Activated CD8-positive, alpha-beta memory T cell treated with anti-CD3 and anti-CD28 coated beads, Interleukin-2, amount 50 U/mL, for 1 hour (primary cell): ENCODE data around the gene TDG.

Source experiments
- DNase-seq: peaks from one replicate; pipeline ENCODE4 v3.0.0-alpha.2; 2020; ENCODE audit errors: extremely low read depth

Gene TDG

DNA sequence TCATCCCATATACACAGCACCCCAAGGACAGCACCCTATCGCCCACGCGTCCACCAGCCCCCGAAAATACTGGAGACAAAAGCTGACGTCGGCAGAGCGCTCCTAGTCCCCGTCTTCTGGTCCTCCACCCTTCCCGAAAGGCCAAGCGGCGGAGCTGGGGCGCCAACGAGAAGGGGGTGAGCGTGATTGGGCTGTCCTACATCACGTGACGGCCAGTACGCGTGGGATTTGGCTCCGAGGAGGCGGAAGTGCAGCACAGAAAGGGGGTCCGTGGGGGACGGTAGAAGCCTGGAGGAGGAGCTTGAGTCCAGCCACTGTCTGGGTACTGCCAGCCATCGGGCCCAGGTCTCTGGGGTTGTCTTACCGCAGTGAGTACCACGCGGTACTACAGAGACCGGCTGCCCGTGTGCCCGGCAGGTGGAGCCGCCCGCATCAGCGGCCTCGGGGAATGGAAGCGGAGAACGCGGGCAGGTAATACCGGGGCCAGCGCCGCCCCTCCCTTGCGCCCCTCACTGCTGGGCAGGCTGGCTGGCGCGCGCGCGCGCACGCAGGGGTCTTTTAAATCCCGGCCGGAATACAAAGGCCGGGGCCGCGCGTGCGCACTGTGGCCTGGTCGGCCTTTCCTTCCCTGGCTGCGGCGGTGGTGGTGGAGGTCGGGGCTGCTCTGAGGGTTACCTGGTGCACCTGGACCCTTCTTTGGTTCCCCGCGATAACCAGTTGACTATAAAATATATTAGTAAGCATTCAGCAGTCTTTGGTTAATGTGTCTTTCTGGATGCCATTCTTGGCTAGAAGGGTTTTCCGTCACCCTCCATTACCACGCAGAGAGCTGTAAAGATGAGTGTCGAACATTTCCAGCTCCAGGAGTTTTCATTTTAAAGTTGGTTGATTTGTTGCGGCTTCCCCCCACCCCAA, at the start of gene TDG:
Gene TDG, plus strand, starts transcription at position 283 of the 915 bp plus-strand sequence. Its CDS starts 166 bp downstream, at position 449.
- DNase-seq, result peak; percentile 95

DNA sequence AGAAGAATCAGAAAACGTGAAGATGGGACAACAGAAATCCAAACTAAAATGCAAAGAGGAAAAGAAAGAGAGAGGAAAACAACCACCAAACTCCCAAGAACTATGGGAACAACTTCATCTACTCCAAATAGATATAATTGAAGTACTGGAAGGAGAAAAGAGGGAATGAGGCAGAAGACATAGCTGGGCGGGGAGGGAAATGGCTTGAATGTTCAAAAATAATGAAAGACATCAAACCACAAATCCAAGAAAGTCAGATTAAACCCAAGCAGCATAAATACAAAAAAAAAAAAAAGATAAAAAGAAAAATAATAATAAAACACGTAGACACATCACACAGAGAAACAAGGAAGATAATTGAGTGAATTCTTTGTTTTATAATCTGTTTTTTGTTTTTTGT, 47.8 kb upstream of the TDG start:
- no peak for DNase-seq

DNA sequence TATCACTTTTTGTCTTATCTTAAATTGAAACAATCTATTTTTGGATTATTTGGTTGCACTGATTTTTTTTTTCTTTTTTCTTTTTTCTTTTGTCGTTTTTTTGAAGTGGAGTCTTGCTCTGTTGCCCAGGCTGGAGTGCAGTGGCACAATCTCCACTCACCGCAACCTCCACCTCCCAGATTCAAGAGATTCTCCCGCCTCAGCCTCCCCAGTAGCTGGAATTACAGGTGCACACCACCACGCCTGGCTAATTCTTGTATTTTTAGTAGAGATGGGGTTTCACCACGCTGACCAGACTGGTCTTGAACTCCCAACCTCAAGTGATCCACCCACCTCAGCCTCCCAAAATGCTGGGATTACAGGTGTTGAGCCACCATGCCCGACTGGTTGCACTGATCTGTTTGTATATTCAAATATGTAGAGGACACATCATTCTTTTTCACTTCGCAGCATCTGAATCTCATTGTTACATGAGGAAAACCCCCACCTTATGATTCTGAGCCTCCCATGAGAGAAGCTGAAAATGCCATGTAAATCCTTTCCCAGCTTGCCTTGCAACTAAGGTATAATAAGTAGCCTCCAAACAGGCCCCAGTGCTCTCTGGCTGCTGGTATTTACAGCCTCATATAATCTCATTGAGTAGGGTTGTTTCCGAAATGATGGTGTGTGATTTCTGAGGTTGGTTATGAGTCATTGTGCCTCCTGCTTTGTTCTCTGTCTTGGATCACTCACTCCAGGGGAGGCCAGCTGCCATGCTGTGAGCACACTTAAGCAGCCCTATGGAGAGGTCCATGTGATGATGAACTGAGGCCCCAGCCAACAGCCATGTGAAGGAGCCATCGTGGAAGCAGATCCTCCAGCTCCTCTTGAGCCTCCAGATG, 40.7 kb upstream of the TDG start:
- DNase-seq, result no peak

DNA sequence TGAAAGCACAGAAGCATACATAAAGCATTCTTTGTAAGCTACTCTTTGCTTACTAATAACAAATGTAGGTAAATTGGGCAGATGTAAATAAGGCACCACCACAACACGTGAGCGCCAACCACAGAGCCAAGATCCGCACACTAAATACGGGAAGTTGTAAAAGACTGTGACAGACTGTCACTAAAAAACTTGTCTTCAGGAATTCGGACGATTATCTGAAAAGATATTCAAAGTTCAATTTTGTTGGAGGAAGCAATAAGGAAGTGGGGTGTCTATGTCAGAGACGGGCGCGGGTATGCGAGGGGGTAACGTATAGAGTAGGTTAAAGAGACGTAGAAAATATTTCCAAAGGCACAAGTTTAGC, 37.0 kb upstream of the TDG start:
- no peak for DNase-seq

DNA sequence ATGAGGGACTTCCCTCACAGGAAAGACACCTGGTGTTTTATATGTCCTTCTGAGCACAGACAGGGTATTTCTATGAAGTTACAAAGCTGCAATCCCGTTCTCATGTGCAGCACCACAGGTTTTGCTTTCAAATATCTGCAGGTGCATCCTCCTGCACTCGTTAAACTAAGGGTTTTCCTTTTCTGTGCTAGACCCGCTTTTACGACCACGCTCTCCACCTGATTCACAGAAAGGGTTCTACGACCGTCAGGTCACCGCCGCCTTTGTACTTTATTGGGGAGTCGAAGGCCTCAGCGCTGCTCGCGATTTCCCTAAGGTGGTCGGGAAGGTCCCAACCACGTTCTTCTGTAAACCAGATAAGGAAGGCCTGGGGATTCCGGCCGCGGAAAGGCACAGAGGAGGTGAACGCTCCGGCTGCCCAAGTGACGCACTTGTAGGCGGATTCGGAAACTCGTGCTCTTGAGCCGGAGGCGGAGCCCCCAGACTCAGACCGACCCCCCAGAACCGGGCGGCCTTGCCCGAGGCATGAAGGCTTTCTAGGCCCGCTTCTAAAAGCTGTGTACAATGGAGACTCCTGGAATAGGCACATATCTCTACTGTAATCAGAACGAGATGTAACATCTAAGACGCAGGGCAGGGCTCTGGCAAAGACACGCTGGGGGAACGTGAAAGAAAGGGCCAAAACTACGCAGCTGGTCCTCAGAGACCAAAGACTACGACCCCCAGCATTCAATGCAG, 36.5 kb upstream of the TDG start:
- peak; percentile 80 for DNase-seq

DNA sequence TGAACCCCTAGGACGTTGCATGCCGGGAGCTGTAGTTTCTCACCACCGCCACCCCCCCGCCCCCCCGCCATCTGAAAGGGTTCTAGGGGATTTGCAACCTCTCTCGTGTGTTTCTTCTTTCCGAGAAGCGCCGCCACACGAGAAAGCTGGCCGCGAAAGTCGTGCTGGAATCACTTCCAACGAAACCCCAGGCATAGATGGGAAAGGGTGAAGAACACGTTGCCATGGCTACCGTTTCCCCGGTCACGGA, 36.0 kb upstream of the TDG start:
- DNase-seq, result no peak

DNA sequence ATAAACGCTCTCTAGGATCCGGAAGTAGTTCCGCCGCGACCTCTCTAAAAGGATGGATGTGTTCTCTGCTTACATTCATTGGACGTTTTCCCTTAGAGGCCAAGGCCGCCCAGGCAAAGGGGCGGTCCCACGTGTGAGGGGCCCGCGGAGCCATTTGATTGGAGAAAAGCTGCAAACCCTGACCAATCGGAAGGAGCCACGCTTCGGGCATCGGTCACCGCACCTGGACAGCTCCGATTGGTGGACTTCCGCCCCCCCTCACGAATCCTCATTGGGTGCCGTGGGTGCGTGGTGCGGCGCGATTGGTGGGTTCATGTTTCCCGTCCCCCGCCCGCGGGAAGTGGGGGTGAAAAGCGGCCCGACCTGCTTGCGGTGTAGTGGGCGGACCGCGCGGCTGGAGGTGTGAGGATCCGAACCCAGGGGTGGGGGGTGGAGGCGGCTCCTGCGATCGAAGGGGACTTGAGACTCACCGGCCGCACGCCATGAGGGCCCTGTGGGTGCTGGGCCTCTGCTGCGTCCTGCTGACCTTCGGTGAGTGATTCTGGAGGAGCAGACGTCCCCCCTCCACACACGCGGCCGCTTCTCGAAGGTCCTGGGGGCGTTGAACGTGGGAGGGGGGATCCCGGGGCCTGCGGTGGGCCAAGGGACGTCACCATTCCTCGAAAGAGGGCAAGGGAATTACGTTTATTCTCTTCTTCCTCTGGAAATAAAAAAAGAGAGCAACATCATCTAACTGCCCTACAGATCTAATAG, 35.5 kb upstream of the TDG start, which contains the start of gene HSP90B1:
Gene HSP90B1, plus strand, starts transcription at position 377 of the 753 bp plus-strand sequence. Its CDS starts 106 bp downstream, at position 483.
- peak; percentile 100 for DNase-seq

DNA sequence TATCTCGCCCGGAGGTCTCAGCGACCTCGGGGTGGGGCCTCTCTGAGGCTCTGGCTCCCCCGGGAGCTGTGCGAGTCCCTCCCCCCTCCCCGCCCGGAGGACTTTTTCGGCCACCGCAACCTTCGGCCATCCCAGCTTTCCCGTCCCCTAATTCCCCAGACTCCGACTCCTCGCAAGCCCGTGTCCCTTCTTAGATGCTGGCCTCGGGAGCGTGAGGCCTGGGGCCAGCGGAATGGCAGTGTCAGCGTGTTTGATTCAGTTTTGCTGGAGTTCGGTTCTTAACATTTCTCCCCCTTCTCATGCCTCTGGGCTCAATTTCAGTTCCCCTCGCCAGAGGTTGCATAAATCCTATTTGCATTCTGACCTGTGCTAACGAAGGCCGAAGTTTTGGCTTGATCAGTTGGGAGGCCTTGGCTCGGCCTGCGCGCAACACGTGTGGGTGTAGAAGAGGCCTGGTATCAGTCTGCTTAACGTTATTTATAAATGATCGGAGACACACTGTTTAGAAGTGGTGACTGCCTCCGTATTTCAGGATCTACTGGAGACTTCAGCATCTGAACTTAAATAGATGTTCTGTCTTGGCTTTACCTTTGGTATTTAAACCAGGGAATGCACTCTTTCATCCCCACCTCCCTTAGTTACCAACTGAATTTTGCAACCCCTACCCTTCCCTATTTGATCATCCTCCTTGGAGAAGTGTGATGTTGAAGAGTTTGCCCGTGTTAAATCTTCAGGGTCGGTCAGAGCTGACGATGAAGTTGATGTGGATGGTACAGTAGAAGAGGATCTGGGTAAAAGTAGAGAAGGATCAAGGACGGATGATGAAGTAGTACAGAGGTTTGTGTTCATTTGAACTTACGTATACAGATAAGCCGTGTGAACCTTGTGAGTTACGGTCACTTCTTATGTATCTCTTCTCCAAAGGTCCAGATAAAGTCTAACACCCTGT, 34.6 kb upstream of the TDG start:
- DNase-seq, result no peak

DNA sequence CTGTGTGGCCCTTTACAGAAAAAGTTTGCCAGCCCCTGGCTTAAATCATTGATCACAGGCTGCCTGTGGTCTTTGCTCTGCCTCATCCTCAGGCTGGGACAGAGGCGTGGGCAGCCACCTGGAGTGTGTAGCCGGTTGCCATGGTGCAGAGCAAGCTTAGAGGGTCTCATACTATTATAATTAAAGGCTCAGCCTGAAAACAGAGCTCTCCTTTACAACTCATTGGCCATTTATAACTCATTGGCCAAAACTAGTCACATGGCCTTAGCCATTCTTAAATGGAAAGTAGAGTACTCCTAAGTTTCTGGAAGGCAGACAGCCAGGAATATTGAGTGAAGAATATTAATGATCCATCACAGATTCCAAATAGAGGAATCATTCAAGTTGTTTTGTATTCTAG, 32.4 kb upstream of the TDG start:
- no peak for DNase-seq

DNA sequence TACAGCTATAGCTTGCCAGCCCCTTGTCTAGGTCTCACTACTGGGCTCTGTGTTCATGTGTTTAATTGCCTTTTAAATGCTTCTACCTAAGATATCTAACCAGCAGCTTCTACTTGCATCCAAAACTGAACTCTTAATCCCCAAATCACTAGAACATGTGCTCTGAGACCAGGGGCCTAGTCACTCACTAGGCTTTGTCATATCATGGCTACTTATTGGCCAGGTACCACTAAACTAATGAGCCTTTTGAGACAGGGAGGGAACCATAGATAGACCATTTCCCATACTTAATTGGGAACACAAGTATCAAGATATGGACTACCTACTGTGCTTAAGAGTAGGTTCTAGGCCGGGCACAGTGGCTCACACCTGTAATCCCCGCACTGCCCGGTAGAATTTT, 29.0 kb upstream of the TDG start:
- no peak for DNase-seq

DNA sequence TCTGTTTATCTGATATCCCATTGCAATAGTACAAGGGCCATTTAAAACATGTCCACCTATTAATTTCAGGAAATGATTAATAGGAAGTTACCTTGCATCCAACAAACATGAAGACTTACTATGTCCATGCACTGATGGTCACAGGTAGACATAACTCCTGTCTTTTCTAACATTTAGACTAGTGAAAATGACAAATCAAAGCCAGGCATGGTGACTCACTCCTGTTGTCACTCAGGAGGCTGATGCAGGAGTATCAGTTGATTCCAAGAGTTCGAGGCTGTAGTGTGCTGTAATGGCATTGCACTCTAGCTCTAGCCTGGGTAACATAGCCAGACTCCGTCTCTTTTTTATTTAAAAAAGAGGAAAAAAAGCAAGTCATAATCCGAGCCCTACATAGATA, 20.7 kb upstream of the TDG start:
- DNase-seq, result no peak

DNA sequence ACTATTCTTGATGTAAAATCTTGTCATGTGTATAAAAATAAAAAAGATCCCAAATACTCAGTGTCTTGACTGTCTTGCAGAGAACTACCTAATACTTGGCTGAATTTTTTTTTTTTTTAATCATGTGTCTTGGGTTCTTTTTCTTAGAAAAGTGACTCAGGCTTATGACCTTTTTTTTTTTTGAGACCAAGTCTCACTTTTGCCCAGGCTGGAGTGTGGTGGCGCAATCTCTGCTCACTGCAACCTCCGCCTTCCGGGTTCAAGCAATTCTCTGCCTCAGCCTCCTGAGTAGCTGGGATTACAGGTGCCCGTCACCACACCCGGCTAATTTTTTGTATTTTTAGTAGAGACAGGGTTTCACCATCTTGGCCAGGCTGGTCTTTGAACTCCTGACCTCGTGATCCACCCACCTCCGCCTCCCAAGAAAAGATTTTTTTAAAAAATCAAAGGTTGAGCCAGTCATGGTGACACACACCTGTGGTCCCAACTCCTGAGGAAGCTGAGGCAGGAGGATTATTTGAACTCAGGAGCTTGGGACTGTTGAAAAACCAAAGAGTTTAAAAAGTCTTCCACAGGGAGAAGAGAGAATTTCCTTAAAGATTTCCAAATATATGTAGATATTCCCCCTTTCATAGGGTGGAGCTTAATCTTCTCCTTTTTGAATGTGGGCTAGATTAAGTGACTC, 17.7 kb upstream of the TDG start:
- DNase-seq, result no peak

DNA sequence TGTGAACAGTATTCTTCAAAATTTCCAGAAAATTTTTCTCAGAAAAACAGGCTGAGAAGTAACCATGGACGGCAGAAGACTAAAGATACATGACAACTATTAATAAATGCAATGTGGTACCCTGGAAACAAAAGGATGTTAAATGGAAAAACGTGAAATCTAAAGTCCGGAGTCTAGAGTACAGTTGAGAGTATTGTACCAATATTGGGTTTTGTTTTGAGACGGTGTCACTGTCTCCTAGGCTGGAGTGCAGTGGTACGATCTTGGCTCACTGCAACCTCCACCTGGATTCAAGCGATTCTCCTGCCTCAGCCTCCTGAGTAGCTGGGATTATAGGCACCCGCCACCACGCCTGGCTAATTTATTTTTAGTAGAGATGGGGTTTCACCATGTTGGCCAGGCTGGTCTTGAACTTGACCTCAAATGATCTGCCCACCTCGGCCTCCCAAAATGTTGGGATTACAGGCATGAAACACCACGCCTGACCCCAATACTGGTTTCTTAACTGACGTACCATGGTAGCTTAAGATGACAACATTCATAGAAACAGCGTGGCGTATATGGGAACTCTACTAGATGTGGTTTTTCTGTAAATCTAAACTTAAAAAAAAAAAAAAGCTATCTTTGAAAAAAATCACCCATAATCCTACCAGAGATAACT, 16.8 kb upstream of the TDG start:
- no peak for DNase-seq

DNA sequence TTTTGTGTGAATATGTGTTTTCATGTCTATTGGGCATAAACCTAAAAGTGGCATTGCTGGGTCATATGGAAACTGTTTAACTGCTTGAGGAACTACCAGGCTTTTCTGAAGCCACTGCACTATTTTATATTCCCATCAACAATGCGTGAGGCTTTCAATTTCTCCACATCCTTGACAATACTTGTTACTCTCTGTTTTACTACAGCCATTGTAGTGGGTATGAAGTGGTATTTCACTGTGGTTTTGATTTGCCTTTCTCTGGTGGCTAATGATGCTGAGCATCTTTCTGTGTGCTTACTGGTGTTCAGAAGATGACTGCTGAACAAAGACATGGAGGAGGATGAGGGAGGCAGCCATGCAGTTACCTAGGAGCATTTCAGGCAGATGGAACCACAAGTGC, 13.2 kb upstream of the TDG start:
- DNase-seq, result no peak

DNA sequence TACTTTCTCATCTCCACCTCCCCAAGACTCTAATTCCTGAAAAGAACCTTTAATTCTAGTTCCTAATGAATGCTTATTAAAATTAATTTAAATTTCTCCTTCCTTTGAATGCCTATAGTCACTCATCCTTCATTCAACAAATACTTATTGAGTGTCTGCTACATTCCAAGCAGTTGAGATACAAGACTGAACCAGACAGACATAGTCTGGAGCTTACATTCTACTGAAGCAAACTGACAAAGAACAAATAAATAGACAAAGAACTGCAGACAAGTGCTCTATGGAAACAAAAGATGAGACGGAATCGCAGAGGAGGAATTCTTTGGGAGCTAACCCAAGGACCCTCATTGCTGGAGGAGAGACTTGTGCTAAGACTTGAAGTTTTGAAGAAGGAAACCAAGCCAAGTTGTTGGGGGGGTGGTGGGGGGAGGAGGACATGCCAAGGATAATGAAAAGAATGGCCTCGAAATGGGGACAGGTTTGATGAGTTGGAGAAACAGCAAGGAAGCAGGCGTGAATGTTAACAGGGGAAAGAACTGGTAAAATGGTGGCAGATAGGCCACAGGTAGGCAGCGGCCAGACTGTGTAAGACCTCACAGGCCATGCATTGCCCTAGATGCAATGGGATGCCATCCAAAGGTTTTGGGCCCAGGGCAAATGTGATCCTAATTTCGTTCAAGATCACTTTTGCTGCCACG, 9.7 kb upstream of the TDG start:
- DNase-seq, result no peak

DNA sequence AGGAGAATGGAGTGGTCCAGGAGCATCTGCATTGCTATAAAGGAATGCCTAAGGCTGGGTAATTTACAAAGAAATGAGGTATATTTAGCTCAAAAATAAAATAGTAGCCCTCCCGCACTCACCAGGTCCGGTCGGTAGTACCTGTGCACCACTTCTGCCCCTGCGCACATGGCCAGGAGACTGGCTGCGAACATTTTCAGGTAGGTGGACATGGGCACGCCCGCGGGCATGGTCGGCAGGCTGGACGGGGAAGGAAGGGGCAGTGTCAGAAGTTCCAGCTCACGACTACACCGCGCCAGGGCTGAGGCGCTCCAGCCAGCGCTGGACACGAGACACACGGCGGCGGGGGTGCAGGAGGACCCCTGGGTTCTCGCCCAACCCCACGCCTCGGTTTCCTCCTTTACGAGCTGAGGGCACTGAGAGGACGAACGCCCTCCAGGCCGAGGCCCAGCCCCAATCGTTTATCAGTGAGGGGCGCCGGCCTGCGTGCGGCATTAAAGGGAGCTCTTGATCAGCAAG, 9.1 kb upstream of the TDG start:
- no peak for DNase-seq

DNA sequence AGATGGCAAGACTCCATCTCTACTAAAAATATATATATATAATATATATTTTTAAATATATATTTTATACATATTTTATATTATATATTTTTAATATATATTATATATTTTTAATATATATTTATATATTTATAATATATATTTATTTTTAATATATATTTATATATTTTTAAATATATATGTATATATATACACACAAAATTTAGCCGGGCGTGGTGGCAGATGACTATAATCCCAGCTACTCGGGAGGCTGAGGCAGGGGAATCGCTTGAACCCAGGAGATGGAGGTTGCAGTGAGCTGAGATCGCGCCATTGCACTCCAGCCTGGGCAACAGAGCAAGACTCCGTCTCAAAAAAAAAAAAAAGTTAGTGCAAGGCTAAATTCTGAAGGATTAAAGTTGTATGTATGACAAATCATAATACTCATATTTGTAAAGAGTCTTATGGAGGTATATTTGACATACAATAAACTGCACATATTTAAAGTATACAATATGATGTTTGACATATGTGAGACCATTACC, 7.7 kb upstream of the TDG start:
- no peak for DNase-seq

DNA sequence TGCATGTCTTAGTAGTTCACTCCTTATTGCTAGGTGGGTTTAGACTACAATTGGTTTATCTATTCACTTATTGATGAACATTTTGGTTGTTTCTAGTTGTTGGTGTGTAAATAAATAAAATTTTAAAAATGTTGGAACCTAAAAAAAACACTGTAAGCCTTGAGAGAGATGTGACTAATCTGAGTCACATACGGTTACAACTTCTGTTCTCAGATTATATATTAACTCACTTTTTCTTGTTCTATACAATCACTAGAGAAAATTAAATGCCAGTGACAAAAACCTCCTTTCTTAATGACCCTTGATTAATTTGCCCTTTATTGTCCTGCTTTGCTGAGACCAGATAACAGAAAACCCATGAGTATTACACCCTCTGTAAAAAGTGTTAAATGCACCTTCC, 7.1 kb upstream of the TDG start:
- DNase-seq, result no peak
